SK-N-SH treated with all-trans-retinoic acid at 6 μM for 48 hours (cell line): ENCODE results near the gene STS.

ENCODE experiments used
- BACH2 ChIP-seq: fragments of 250-450 bp; sonication (Bioruptor Pico); IDR thresholded peaks from 2 replicates; pipeline ENCODE4 v1.9.0; 2021; ENCODE audit warnings: mild to moderate bottlenecking, borderline replicate concordance
- CSDC2 ChIP-seq: fragments of 250-450 bp; sonication (Bioruptor Pico); IDR thresholded peaks from 2 replicates; pipeline ENCODE4 v1.5.0; 2020; ENCODE audit warnings: mild to moderate bottlenecking, moderate library complexity
- RARB ChIP-seq: fragments of 250-450 bp; sonication (Bioruptor Pico); IDR thresholded peaks from 2 replicates; pipeline ENCODE4 v1.8.0; 2021; ENCODE audit warnings: mild to moderate bottlenecking, moderate library complexity
- SNAI2 ChIP-seq: fragments of 250-450 bp; sonication (Bioruptor Pico); IDR thresholded peaks from 2 replicates; pipeline ENCODE4 v1.5.0; 2020; ENCODE audit warnings: mild to moderate bottlenecking, moderate library complexity
- TCF4 ChIP-seq: fragments of 250-450 bp; sonication (Bioruptor Pico); IDR thresholded peaks from 2 replicates; pipeline ENCODE4 v1.8.0; 2021; ENCODE audit warnings: mild to moderate bottlenecking, moderate library complexity, borderline replicate concordance
- ZC3H10 ChIP-seq: fragments of 250-450 bp; sonication (Bioruptor Pico); IDR thresholded peaks from 2 replicates; pipeline ENCODE4 v1.5.1; 2021; ENCODE audit warnings: mild to moderate bottlenecking, moderate library complexity
- ZFP3 ChIP-seq: fragments of 250-450 bp; sonication (Bioruptor Pico); IDR thresholded peaks from 2 replicates; pipeline ENCODE4 v1.5.0; 2020; ENCODE audit warnings: mild to moderate bottlenecking, moderate library complexity
- ZFP30 ChIP-seq: fragments of 450-650 bp; formaldehyde crosslinking; IDR thresholded peaks from 2 replicates; pipeline ENCODE4 v1.5.0; 2022; ENCODE audit warnings: mild to moderate bottlenecking, moderate library complexity
- ZNF565 ChIP-seq: fragments of 450-650 bp; formaldehyde crosslinking; conservative IDR thresholded peaks from 2 replicates; pipeline ENCODE4 v1.5.0; 2020; ENCODE audit warnings: low read depth, mild to moderate bottlenecking, moderate library complexity
- ZNF70 ChIP-seq: fragments of 450-650 bp; formaldehyde crosslinking; IDR thresholded peaks from 2 replicates; pipeline ENCODE4 v1.5.0; 2020; ENCODE audit warnings: mild to moderate bottlenecking, moderate library complexity
- TF ChIP-seq, protein P1 (sequence below): fragments of 250-450 bp; sonication (Bioruptor Pico); IDR thresholded peaks from 2 replicates; pipeline ENCODE4 v1.5.1; 2020; ENCODE audit warnings: low read depth, mild to moderate bottlenecking, moderate library complexity
- TF ChIP-seq, protein P2 (sequence below): fragments of 250-450 bp; sonication (Bioruptor Pico); IDR thresholded peaks from 2 replicates; pipeline ENCODE4 v1.5.0; 2020; ENCODE audit warnings: mild to moderate bottlenecking, moderate library complexity
- TF ChIP-seq, protein P3 (sequence below): fragments of 250-450 bp; sonication (Bioruptor Pico); IDR thresholded peaks from 2 replicates; pipeline ENCODE4 v1.8.0; 2020; ENCODE audit warnings: mild to moderate bottlenecking, moderate library complexity, borderline replicate concordance

DNA sequence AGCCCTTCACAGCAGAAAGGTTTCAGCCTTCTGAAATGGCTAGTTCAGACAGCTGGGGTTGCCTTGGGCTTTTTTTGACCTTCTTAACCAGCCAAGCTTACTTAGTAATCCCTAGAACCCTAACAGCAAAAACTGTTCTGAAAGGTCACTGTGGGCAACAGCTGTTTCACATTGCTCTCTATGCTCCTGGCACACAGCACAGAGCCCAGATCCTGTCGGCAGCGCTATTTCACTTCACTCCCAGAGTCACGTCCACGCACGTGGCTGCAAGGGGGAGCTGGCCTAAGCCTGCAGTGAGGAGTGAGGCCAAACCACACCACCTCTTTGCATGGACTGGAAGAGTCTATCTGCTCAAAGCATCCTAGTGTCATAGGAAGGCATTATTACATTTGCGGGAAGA lies 32.0 kb upstream of the STS start:
- TF ChIP-seq ZNF565 = no peak
- TF ChIP-seq ZFP30 (CRISPR knock-in tag) = no peak
- TF ChIP-seq, protein P1, sequence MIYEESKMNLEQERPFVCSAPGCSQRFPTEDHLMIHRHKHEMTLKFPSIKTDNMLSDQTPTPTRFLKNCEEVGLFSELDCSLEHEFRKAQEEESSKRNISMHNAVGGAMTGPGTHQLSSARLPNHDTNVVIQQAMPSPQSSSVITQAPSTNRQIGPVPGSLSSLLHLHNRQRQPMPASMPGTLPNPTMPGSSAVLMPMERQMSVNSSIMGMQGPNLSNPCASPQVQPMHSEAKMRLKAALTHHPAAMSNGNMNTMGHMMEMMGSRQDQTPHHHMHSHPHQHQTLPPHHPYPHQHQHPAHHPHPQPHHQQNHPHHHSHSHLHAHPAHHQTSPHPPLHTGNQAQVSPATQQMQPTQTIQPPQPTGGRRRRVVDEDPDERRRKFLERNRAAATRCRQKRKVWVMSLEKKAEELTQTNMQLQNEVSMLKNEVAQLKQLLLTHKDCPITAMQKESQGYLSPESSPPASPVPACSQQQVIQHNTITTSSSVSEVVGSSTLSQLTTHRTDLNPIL (CRISPR knock-in tag) = no peak
- TF ChIP-seq, protein P2, sequence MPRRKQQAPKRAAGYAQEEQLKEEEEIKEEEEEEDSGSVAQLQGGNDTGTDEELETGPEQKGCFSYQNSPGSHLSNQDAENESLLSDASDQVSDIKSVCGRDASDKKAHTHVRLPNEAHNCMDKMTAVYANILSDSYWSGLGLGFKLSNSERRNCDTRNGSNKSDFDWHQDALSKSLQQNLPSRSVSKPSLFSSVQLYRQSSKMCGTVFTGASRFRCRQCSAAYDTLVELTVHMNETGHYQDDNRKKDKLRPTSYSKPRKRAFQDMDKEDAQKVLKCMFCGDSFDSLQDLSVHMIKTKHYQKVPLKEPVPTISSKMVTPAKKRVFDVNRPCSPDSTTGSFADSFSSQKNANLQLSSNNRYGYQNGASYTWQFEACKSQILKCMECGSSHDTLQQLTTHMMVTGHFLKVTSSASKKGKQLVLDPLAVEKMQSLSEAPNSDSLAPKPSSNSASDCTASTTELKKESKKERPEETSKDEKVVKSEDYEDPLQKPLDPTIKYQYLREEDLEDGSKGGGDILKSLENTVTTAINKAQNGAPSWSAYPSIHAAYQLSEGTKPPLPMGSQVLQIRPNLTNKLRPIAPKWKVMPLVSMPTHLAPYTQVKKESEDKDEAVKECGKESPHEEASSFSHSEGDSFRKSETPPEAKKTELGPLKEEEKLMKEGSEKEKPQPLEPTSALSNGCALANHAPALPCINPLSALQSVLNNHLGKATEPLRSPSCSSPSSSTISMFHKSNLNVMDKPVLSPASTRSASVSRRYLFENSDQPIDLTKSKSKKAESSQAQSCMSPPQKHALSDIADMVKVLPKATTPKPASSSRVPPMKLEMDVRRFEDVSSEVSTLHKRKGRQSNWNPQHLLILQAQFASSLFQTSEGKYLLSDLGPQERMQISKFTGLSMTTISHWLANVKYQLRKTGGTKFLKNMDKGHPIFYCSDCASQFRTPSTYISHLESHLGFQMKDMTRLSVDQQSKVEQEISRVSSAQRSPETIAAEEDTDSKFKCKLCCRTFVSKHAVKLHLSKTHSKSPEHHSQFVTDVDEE (CRISPR knock-in tag) = no peak
- TF ChIP-seq, protein P3, sequence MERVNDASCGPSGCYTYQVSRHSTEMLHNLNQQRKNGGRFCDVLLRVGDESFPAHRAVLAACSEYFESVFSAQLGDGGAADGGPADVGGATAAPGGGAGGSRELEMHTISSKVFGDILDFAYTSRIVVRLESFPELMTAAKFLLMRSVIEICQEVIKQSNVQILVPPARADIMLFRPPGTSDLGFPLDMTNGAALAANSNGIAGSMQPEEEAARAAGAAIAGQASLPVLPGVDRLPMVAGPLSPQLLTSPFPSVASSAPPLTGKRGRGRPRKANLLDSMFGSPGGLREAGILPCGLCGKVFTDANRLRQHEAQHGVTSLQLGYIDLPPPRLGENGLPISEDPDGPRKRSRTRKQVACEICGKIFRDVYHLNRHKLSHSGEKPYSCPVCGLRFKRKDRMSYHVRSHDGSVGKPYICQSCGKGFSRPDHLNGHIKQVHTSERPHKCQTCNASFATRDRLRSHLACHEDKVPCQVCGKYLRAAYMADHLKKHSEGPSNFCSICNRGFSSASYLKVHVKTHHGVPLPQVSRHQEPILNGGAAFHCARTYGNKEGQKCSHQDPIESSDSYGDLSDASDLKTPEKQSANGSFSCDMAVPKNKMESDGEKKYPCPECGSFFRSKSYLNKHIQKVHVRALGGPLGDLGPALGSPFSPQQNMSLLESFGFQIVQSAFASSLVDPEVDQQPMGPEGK (CRISPR knock-in tag) = no peak
- no peak for TF ChIP-seq TCF4 (CRISPR knock-in tag)
- TF ChIP-seq BACH2 = no peak
- no peak for TF ChIP-seq RARB (CRISPR knock-in tag)
- TF ChIP-seq SNAI2 (CRISPR knock-in tag) = no peak
- no peak for TF ChIP-seq ZFP3 (CRISPR knock-in tag)
- TF ChIP-seq ZNF70 (CRISPR knock-in tag) = no peak
- TF ChIP-seq CSDC2 (CRISPR knock-in tag) = no peak
- no peak for TF ChIP-seq ZC3H10 (CRISPR knock-in tag)
